GM19238 (cell line): ENCODE data around the gene KHNYN.
"Not testable (repeated sequence)": the region's sequence is repeated elsewhere in the genome, so short reads cannot be mapped to it uniquely, and the experiment has no call there.

Experiments used
- DNase-seq: peaks from one replicate; pipeline ENCODE4 v3.0.0; 2011; ENCODE audit warnings: low spot score; ENCODE audit not compliant: insufficient read length

KHNYN gene

DNA sequence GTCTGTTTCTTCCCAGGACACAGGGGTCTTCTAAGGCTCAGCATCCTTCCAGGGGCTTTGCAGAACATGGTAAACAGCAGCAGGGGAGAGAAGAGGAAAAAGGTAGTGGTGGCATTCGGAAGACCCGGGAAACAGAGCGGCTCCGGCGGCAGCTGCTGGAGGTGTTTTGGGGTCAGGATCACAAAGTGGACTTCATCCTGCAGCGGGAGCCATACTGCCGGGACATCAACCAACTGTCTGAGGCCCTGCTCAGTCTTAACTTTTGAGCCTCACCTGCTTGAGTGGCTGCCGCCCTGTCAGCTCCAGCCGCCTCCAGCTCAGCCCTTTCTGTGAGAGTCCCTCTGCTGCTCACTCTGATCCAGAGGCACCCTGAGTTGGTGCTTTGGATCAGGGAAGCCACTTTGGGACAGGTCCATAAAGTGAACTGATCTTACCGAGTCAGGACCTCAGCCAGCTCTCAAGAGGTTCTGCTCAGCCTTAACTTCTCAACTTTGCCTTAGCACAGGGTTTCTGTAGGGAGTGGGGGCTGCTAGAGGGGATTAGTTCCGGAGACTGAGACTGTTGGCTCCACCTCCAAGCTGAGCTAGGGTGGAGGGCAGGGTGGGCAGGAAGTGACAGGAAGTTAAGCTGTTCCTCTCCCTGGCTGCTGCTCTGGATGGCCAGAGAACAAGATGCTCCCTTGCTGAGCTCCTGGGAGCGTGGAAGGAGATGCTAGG, 7.4 kb downstream of the KHNYN start:
- DNase-seq, result no peak

DNA sequence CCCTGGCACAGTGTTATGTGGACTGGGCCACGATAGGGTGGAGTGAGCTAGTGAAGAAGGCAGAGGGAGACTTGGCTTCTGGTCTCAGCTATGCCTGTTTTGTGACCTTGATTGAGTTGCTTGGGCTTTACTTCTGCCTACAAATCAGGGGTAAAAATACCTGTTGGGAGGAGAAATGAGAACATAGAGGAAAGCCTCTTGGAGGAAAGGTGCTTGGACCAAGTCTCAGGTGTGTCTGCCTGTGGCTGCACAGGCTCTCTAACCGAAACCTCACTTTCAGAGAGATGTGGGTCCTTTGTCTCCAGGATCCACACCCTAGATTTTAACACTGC, 7.9 kb downstream of the KHNYN start:
- DNase-seq, result no peak

DNA sequence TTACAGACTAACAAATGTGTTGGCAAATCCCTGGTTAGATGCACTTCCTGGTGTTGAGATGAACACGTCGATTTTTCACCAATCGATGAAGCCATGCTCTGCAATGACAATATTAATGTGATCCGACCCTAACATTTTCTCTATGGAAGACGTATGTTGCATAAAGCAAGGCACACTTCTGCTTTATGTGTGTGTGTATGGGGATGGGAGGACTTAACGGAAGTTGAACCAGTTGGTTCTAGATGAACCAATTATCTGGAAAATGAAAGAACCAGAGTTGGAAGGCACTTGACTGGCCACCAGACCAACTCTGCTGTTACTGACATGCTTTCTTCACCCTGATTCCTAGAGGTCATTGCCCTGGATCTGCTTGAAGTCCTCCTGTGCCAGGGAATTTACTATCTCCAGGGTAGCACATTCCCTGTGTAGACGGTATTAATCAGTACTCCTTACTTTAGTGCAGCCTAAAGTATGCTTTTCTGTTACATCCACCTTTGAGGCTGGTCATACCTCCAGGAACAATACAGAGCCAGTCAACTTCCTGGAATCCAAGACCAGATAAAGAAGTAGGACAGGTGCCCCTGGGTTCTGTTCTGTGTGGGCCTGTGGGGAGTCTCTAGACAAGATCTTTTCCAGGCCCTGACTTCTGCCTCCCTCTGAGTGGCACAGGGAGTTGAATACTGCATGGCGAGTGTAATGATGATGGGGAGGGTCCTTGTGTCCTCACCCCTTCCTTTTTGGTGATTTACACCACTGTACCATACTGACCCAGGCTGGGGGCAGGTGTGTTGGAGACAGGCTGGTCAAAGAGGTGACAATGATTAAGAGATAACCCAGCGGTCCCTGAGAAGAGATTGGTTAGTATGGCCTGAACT, 8.7 kb downstream of the KHNYN start:
- DNase-seq, result no peak

DNA sequence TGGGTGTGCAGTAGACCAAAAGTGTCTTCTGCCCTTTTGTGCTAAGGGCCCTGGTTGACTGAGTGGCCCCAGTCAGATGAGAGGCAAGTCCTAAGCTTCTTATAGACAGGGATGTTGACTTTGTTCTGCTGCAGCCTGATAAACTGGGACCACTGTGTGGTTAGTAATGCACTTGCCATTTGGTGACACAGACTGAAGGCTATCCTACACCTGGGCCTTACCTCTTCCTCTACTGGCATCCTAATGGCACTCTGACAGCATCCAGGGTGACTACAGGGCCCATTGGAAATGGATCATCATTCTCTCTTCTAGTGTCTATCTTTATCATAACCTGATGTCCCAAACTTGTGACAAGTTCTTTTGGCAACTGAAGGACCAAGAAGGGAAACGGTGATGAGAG, 9.5 kb downstream of the KHNYN start:
- DNase-seq, result no peak

DNA sequence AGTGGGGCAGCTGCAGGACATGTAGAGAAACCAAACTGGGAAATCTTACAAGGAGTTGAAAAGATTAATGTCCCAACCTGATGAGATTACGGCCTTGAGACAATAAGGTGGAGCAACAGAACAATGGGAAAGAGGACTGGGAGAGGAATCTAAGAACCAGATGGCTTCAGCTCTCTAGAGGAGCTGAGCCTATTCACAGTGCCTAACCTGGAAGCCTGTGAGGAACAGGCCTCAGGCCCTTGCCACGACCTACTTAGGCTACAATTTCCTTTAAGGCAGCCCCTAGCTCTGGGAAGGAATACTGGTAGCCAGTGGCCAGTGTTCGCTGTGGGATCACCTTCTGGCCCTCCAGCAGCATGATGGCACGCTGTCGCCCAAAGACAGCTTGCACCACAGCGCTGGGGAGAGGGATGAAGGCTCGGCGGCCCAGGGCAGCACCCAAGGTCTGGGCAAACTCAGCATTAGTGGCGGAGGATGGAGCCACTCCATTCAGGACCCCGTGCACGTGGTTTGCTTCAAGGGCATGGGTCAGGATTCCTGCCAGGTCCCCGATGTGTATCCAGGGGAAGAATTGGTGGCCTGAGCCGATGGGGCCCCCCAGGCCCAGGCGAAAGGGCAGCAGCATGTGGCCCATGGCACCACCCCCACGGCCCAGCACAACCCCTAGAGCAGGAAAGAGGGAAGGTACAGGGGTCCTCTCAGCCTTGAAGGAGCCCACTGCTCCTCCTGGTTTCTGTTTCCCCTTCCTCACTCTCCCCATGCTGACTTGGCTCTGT, 10.3 kb downstream of the KHNYN start:
- no peak for DNase-seq

DNA sequence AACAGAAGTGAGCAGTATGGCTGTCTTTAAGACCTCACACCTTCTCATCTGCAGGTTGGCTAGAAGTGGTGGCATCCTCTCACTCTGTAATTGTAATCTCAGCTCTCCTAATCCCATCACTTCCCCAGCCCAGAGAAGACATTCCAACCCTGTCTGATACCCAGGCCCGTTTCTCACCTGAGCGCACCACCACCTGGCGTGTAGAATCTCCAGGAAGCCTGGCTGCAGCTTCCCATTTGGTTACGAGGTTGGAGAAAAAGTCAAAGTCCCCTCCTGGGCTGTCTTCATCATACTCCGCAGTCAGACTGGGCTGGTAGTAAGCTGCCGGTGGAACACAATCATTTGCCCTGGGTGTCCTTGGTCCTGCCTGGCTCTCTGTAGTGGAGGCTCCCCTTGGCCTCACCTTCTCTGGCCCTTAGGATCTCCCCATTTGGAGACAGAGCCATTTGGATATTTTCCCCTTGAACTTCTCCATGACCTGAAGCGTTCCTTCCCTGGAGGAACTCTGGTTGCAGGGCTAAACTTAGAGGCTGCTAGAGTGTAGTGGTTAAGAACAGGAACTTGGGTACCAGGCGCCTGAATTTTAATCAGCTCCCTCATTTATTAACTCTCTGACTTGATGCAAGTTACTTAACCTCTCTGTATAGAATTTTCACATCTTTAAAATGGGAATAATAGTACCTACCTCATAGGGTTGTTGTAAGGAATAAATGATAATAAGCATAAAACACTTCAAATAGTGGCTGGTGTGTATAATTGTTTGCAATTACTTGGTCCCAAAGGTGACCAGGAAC, 11.0 kb downstream of the KHNYN start:
- no peak for DNase-seq

DNA sequence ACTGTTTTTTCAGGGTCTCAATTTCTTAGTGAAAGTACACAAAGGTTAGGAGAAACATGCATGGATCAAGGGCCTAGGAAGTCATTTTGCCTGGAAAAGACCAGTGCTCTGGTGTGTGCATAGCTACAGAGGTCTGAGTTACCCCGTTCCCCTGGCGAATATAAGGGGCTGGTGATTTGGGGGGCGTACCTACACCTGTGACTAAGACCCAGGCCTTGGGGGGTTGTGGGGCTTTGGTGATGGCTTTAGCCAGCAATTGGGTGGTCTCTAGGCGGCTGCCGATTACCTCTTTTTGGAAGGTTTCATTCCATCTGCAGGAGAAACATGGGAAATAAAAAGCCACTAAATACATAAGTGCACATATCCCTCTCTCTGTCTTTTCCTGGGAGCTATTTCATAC, 11.7 kb downstream of the KHNYN start:
- no peak for DNase-seq

DNA sequence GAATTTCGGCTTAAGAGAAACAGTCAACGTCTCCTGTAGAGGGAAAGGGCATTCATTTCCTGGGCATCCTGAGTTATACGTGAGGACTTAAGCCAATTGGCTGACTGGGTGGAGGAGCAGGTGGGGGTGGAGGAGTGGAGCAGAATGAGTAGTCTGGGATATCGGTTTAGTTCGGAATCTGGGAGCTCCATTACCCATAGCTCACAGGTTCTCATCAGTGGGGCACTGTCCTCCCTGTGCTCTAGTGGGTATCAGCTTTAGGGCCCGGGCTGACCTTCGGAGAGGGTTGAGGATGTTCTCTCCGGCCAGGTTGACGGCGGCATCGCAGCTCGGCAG, 12.1 kb downstream of the KHNYN start:
- no peak for DNase-seq

DNA sequence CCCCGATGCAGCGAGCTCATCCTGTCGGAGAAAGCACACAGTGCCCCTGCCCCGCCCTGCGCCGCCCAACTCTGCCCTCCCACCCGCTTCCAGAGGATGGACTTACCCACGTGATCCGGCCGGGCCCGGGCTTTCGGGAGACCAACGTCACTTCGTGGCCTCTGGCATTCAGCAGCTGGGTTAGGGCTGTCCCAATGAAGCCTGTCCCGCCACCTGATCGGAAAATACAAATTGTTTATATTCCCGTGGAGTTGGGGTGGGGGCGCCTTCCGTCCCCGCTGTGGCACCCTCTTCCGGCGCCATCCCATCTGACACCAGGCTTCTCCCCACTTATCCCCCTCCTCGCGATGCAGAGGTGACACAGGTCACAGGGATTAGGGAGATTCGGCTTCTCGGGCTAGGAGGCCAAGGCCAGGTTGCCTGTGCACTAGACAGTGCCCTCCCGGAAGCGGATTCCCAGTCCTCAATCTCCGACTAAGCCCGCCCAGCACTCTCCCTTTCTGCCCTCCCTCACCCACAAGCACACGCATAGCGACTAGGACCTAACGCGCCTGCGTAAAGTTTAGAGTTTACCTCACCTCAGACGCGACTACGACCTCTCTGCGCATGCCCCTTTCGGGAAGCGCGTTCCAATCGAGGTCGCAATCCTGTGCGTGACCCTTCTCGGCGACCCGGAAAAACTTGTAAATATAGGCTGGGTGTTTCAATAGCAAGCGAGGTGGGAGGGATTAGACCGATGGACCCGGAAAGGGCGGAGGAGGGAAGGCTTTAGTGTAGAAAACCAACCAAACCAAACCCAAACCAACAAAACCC, 12.7 kb downstream of the KHNYN start, which contains the start of gene SDR39U1:
SDR39U1 (minus strand) TSS at position 537 of the 813 bp plus-strand sequence; CDS start at position 530, 7 bp downstream.
- peak; percentile 87 for DNase-seq

DNA sequence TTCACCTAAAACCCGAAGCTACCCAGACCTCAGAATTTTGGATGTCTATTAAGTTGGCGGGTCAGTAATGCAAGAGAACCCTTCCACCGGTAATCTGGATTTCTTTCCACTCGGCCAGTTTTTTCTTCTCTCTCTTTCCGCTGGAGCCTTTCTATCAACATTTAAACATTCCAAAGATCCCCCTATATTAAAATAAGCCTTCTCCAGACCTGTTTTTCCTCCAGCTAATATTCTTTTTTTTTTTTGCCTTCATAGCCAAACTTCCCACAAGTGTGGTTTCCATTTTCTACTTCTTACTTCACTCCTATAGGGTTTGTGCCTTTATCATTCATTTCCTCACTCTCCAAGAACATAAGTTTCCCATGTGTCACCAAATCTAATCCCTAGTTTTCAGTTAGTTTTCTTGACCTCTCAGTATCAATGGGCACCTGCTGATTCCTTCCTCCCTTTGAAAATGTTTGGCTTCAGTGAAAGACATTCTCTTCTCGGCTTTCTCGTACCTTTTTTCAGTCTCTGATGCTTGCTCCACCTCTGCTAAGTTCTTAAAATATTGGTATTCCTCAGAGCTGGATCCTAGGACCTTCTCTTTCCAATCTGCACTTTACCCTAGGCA, 13.4 kb downstream of the KHNYN start:
- DNase-seq, result no peak

DNA sequence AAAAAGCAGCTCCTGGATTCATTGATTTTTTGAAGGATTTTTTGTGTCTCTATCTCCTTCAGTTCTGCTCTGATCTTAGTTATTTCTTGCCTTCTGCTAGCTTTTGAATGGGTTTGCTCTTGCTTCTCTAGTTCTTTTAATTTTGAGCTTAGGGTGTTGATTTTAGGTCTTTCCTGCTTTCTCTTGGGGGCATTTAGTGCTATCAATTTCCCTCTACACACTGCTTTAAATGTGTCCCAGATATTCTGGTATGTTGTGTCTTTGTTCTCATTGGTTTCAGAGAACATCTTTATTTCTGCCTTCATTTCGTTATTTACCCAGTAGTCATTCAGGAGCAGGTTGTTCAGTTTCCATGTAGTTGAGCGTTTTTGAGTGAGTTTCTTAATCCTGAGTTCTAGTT, 21.1 kb downstream of the KHNYN start:
- not testable (repeated sequence) for DNase-seq

DNA sequence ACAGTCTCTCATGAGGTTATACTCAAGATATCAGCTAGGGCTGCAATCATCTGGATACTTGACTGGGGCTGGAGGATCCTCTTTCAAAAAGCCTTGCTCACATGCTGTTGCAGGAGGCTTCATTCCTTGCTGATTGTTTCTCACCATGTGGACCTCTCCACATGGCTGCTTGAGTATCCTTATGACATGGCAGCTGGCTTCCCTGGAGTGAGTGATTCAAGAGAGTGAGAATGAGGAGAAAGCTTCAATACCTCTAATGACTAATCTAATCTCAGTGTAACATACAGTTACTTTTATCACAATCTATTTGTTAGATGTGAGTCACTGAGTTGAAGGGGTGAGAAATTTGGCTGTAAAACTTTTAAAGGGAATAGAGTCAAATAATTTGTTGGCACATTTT, 27.2 kb downstream of the KHNYN start:
- no peak for DNase-seq

DNA sequence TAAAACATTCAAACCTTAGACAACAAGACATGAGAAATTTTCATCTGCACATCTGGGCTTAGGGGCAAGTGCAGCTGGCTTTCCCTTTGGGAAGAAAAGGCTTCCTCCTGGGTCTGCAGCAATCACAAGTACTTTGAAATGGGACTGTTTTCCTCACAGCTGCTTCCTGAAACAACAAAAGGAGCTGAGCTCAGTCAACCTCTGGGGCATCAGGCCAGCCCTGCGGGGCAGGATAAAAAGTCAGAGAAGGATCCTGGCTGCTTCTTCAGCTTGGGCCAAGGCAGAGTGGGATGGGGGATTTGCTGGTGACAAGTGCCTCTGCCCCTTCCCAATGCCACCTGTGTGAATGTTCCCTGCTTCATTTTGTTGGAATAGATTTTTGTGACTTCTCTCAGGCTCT, 29.0 kb downstream of the KHNYN start:
- no peak for DNase-seq

DNA sequence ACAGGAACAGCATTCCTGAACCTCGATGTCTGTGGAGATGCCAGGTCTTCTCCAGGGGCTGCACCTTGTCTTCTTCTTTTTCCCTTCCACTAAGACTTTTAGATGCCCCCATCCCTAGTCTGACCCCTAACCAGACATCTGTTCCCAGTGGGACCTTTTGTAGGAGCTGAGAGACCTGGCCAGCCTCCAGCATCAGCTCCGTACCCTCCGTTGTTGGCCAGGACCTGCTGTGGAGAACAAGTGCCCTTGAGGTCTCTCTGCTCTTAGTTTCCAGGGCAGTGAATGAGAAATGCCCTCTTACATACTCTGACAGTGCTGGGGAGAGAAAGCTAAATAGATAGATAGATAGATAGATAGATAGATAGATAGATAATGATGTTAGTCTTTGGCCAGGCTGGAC, 29.6 kb downstream of the KHNYN start:
- no peak for DNase-seq

DNA sequence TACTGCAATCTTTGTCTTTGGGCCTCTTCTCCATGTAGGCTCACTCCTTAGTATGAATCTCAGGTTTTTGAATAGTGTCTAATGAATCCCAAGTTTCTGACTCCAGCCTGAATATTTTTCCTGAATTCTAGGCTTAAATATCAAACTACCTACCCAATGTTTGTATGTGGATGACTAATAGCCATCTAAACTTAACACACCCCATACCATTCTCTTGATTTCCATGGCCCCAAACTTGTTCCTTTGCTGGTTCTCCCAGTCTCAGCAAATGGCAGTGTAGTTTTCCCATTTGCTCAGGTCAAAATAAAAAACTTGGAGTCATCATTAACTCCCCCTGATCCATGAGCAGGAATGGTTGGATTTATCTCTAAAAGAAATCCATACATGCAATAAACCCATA, 31.6 kb downstream of the KHNYN start:
- no peak for DNase-seq

DNA sequence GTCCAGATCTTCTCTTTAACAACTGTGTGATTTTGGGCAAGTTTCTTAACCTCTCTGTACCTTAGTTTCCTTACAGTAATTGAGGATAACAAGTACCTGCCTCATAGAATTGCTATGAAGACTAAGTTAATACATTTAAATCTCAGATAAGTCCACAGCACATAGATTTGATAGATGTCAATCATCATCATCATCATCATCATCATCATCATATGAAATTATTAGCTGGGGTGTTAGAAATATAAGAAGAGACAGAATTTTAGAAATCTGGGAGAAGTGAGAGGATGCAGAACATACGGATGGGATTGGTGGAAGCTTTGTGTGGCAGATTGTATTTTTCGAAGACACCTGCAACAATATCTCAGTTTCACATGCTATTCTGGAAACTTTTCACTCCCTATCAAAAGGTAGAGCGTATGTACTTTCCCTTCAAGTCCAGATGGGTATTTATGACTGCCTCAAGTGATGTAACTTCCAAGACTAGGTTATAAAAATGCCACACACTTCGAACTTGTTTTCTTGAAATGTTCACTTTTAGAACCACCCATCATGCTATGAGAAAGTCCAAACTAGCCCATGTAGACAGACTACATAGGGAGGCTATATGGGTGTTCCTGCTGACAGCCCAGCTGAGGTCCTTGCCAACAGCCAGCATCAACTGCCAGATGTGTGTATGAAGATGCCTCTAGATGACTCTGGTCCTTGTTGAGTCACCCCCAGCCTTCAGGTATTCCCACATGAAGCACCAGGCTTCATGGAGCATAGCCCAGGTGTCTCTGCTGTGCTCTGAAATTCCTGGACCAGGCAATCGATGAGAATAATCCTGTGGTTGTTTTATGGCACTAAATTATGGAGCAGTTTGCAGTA, 33.5 kb downstream of the KHNYN start:
- no peak for DNase-seq

DNA sequence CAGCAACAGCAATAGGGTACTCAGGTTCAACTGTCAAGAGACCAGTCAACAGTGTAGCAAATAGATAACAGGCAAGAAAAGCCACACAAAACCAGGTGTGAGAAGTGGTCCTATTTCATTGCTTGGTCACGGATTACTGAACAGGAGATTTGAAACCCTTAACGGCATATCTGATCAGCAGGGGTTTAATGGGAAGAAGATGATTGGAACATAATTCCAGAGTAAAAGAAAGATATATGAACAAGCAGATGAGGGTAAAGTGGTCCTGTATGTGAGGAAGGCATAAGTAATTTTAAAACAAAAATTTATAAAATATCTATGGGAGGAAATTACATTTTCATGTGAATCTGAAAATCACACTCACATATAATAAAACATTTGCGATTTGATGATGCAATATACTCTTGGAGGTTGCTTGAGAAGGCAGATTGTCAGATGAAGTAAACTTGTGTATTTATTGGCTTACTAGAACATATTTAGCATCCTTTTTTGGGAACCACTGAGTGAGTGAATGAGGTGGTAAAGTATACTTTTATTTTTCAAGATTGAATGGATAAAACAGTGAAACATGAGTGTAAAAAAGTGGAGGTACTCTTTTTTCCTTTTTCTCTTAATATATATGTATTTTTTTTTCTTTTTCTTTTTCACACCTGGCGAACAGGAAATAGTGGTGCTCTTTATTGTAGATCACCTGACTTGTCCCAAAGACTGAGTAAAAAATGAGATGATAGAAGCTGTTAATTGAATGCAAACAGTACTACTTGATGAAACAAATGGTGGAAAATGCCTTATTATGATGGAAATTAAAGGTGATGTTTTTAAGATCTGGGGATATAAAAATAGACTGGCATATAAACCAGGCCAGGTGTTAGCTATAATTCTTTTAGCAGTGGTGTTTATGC, 34.4 kb downstream of the KHNYN start:
- DNase-seq, result no peak

DNA sequence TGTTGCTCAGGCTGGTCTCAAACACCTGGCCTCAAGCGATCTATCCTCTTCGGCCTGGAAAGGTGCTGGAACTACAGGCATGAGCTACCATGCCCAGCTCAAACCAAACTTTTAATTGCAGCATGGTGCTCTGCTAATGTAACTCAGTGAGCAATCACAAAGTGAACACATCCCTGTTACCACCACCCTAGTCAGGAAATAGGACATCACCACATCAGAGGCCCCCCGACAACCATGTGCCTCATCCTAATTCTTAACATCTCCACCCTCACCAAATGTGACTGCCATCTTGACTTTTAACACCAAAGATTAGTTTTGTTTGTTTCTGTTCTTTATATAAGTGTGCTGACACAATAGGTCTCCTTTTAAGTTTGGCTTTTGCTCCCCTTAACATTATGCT, 35.6 kb downstream of the KHNYN start:
- no peak for DNase-seq
